Measurements from ENCODE around the gene KCNT1. TPM values are rescaled to one million over a fixed set of nuclear protein-coding genes. Genes with fewer than 3 reads are reported as not detected.

KCNT1 gene
- total RNA-seq, 1 experiment from 2014 or later, result not detected

DNA sequence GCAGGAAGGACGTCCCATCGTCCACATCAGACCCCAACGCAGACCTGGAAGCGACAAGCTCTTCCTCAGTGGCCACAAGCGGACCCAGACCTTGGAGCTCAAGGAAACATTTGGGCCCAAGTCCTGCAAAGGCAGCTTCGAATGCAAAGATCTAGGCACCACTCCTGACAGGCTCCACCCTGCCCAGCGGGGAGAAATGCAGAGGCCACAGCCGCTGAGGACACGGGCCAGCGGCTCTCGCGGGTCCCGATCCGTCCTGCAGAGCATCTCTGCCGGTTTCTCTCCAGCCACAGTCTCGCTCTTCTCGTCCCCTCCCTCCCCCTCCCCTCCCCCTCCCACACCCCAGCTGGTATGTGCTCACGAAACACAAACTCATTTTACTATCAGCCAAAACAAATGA, 7.6 kb upstream of the KCNT1 start:
- in situ Hi-C loops (cut with HindIII; ENCODE audit: low sequenced_read_pairs), result no loop called here
- DNase-seq (ENCODE audit: low spot score), result no peak

DNA sequence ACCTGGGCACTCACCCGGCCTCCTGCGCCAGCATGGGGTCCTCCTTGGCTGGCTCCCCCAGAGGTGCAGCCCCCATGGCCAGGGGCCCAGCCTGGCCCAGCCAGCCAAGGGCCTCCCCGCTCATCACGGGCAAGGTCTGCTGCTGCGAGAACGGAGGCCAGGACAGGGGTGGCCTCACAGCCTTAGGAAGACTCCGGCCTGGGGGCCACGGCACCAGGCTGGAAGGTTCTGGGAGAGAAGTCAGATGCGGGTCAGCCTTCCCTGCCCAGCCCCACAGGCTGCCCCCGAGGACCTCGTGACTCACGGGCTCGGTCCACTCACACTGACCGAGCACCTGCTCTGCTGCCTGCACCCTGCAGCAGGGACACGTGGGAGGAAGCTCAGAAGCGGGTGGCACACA, 6.9 kb upstream of the KCNT1 start:
- in situ Hi-C loops (cut with HindIII; ENCODE audit: low sequenced_read_pairs), result no loop called here
- no peak for DNase-seq (ENCODE audit: low spot score)

DNA sequence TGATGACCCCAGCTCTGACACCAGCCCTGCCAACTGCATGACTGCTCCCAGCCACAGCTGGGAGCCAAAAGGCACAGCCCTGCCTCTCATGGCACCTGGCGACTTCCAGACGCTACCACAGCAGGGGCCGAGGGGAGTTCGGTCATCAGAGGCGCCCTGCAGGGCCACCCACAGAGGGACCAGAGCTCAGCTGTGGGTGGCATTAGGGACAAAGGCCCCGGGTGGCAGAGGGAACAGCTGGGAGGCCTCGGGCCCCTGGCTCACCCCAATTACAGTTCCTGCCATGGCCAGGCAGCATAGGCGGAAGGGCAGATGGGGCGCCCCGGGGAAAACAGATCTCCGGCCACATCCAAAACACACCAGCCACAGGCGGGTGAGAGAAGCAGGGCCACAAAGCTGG, 6.3 kb upstream of the KCNT1 start:
- in situ Hi-C loops (cut with HindIII; ENCODE audit: low sequenced_read_pairs), result no loop called here
- DNase-seq (ENCODE audit: low spot score), result no peak

DNA sequence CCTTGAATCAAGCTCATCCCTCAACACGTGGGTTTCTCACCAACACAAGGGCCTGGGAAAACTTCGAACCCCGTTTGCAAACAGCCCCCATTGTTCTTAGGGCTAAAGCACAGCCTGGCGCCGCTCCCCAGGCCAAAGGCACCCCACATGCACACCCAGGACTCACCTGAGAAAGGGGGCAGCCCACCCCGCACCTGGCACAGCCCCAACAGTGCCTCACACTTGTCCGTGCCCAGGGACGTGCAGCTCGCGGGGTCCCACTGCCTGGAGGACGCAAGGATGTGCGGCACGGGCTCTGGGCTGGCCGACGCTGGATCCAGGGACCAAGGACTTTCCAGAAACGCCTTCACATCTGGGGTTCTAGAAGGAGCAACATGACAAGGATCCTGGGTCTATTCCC, 5.5 kb upstream of the KCNT1 start:
- DNase-seq (ENCODE audit: low spot score), result no peak
- in situ Hi-C loops (cut with HindIII; ENCODE audit: low sequenced_read_pairs), result no loop called here

DNA sequence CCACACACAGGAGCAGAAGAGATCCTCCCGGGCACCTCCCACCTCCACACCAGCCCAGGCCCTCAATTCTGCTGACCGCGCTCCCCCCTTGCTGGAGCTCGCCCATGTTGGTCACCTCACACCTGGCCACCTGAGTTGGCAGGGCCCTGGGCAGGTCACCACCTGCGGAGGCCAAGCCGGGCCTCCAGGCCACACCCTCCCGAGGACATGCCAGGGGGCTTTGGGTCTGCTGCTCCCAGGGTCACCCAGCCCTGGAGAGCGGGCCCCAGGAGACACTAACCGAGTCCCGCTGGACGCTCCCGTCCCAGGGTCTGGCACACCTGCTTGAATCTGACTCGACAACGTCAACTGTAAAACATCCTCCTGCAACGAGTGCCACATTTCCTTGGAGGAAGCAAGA, 4.8 kb upstream of the KCNT1 start:
- no peak for DNase-seq (ENCODE audit: low spot score)
- in situ Hi-C loops (cut with HindIII; ENCODE audit: low sequenced_read_pairs), result no loop called here

DNA sequence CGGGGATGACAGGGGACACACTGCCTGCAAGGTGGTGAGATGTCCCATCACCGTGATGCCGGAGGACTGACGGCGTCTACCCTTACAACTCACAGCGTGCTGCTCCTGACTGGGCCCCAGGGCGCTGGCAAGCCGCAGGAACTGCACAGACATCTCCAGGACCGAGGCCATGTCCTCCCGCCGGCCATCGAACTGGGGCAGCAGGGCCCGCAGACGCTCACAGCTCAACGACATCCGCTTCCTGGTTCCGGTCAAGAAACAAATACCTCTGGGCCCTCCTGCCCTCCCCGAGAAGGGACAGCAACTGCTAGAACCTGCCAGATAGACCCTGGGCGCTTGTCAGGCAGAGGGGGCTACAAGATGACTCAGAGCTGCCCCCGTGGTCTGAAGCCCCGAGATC, 3.7 kb upstream of the KCNT1 start:
- no peak for DNase-seq (ENCODE audit: low spot score)
- in situ Hi-C loops (cut with HindIII; ENCODE audit: low sequenced_read_pairs), result no loop called here

DNA sequence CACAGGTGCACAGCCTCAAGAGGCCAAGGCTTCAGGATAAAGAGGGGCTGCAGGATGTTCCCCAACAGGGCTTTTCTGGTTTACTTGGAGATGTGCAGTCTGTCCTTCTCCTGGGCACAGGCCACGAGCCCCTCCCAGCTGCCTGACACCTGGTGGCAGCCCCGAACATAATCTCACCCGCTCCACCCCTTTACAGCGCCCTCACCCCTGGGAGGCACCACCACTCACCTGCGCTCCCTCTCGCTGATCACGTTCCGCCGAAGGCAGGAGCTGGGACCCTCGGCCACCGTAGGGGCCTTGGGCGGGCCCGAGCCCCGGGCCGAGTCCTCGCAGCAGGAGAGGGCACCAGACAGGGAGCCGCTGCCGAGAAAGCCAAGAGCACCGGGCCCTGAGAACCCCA, 3.2 kb upstream of the KCNT1 start:
- in situ Hi-C loops (cut with HindIII; ENCODE audit: low sequenced_read_pairs), result no loop called here
- DNase-seq (ENCODE audit: low spot score), result no peak

DNA sequence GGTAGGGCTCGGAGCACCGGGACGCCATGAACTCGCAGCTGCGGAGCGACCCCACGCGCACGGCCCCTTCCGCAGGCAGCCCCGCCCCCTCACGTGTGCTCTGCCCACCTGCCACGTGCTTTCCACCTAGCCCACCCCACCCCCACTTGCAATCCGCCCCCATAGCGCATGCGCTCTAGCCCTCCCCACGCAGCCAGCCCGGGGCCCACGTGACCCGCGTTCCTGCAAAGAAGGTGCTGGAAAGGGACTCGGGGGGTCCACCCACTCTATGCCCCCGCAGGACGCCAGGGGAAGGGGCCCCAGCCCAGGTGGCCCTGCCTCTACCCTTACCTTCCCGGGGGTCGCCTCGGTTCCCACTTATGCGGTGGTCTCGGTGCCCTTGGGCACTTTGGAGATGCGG, 2.5 kb upstream of the KCNT1 start, which contains the start of gene SOHLH1:
SOHLH1 (minus strand) TSS at position 42 of the 400 bp plus-strand sequence; CDS start at position 28, 14 bp downstream.
- in situ Hi-C loops (cut with HindIII; ENCODE audit: low sequenced_read_pairs), result no loop called here
- no peak for DNase-seq (ENCODE audit: low spot score)

DNA sequence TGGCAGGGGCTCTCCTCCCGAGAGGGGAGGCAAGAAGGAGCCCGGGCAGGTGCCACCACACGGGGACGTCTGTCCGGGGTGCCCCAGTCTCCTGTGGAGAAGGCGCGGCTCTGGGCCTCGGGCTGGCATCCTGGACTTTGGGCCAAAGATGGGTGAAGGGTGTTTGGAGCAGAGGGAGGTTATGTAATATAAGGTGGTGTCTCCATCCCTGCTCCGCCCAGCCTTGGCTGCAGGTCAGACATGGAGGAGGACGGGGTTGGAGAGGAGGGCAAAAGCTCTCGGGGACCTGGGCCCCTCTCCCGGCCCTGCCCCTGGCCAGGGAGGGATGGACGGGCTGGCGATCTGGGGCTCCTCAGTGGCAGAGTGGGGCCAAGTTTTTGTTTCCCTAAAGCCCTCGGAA, 1.5 kb upstream of the KCNT1 start:
- no peak for DNase-seq (ENCODE audit: low spot score)
- in situ Hi-C loops (cut with HindIII; ENCODE audit: low sequenced_read_pairs), result no loop called here

DNA sequence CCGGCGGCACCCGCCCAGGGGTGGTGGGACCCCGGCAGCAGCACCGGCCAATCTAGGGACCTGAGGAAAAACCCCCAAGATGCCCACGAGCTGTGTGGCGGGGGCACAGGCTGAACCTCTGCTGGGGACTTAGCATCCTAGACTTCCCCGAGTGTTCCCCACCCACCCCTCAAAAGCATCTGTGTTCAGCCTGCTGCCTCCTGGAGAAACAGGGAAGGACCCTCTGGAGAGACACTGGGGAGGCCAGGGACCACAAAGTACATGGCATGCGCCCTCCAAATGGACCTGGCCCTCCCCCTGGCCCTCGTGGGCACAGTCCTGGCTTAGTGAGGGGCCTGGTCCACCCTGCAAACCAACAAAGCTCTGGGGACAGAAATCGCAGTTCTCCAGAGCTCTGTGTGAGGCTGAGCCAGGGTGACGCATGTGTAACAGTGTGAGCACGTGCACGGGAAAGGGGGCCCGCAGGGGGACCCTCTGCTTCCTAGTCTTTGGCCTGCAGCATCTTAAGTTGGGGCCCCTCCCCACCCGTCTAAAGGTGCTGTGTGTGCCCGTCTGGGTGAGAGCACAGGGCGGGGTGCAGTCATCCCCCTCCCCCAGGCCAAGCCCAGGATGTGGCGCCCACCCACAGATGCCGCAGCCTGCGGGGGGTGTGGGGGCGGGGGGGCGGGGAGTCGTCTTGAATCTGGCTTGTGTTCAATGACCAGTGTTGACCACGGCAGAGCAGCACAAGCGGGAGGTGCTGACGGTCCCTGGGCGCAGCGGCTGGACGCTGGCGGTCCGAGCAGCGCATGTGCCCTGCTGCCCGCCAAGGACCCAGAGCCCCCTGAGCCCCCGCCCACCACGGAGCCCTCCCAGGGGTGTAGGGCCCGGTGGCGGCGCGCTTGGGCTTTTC, 672 bp upstream of the KCNT1 start:
- DNase-seq (ENCODE audit: low spot score), result no peak
- in situ Hi-C loops (cut with HindIII; ENCODE audit: low sequenced_read_pairs), result no loop called here

DNA sequence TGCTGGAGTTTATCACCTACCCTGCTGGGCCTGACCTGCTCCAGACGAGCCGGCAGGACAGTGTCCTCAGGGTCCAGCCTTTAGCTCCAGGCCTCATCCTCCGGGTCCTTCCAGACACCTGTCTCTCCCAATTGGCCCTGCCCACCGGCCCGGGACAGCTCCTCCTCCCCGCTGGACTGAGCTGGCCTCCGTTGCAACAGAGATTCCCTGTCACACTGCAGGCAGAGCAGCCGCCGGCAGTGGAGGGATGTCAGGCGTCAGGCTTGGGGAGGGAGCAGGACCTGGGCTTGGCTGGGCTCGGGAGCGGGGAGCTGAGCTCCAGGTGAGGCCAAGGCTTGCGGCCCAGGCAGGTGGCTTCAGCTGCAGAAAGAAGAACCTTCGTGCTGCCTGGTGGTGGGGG, 1.7 kb downstream of the KCNT1 start:
- no peak for DNase-seq (ENCODE audit: low spot score)
- in situ Hi-C loops (cut with HindIII; ENCODE audit: low sequenced_read_pairs), result no loop called here

DNA sequence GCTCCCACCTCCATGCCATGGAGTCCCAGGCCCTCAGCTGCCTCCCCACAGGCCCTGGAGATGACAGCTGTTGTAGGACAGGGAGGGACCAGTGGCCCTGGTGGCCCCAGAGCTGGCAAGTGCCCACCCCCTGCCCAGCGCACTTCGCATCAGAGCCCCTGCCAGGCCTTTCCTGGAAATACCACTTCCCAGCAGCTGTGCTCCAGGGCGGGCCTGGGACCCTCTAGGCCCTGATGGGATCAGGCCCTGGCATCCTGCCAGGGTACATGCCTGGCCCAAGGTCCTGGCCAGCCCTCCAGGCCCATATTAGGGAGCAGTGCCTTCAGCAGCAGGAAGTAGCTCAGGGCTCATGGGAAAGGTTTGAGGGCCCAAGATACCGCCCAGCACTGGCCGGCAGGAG, 2.5 kb downstream of the KCNT1 start:
- DNase-seq (ENCODE audit: low spot score), result no peak
- in situ Hi-C loops (cut with HindIII; ENCODE audit: low sequenced_read_pairs), result no loop called here

DNA sequence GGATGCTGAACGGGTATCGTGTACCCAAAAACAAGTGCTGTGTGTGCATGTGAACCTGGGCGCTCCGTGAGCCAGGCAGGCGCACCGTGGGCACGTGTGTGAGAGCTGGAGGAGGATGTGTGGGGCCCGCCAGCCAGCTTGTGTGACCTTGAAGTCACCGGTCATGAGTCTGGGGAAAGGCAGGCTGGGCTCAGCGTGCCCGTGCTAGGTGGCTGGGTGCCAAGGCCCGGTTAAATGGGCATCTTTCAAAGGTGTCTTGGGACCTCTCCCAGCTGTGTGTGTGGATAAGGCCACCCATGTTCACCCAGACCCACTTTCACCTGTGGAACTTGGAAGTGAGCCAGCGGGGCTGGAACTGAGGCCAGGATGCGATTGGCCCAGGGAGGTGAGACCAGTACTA, 3.4 kb downstream of the KCNT1 start:
- in situ Hi-C loops (cut with HindIII; ENCODE audit: low sequenced_read_pairs), result no loop called here

DNA sequence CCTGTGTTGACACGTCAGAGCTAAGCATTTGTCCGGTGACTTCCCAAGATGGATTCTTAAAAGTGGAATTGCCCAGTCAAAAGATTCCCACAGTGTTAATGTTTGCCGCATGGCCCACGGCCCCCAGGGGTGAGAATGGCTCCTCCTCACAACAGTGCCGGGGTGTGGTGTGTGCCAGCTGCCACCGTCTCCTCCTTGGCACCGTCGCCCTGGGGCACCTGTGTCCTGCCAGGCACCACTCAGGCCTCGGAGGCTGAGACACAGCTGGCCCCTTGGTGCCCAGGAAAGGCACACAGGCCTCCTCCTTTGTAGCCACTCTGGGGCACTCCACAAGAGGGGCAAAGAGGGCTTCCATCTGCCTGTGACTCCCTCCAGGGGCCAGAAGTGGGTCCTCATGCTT, 4.3 kb downstream of the KCNT1 start:
- in situ Hi-C loops (cut with HindIII; ENCODE audit: low sequenced_read_pairs), result no loop called here
- DNase-seq (ENCODE audit: low spot score), result no peak

More for the DNA sequence above, 3.4 kb downstream of the KCNT1 start:
- DNase-seq (ENCODE audit: low spot score), result no peak

DNA sequence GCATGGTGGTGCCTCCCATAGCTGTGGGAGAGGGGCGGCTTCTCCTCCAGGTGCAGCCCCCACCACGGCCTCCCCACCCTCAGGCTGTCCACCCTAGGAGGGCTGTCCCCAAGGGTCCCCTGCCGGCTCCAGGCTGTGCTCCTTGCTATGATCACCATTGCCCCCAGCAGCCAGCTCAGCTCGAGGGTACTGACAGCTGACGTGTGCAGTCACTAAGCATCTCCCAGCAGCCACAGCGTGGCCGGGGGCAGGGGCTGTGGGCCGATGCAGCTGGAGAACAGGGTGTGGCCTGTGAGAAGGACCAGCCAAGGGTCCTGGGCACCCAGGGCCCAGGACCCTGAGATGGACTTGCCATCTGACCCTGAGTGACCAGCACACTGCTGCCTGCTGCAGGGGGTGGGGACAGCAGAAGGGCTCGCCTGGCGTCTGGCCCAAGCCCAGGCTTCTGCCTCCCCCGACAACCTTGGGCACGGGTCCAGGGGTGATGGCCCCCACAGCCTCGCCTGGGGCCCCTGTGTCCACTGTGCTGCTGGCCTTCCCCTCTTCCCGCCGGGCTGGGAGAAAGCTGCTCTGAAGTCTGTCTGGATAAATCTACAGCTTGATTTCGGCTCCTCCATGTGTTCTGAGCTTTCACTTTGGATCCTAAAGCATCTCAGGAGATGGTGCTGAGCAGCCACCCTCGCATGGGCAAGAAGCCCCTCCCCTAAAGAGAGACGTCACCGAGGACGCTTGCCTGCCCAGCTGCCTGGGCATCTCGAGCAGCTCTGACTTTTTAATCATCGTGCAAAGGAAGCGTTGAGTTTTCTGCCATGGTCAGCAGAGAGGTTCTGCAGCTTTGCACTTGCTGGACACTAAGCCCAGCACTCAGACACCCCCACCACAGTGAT, 5.5 kb downstream of the KCNT1 start:
- no peak for DNase-seq (ENCODE audit: low spot score)
- in situ Hi-C loops (cut with HindIII; ENCODE audit: low sequenced_read_pairs), result no loop called here

DNA sequence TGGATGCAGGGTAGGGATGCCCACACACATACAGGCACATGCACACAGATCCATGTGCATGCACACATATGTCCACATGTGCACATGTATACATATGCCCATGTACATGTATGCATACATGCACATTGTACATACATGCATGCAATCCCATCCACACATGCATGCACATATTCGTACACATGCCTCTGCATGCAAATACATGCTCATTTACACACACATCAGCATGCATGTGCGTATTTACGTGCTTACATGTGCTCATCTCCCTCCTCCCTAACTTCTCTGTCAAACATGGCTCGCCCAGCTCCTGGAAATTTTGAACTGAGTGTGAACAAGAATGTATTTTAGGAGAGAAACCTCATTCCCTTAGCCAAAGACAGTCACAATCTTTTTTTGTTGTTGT, 6.2 kb downstream of the KCNT1 start:
- DNase-seq (ENCODE audit: low spot score), result no peak
- in situ Hi-C loops (cut with HindIII; ENCODE audit: low sequenced_read_pairs), result no loop called here

DNA sequence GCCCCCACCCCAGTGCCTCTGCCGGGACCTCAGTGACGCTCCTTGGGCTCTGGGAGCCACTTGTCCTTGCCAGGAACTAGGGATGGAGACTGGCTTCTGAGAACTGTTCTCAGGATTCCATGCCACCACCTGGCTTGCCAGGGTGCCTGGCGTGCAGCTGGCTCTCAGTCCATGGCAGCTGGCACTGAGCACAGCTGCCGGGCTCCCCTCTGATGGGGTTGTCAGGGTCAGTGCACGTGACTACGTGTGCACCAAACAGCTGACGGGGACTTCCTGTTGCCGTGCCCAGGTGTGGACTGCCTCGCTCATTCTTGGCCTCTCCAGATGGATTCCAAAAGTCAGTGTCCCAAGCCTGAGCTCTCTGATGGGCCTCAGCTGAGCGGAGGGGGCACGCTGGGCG, 9.4 kb downstream of the KCNT1 start:
- no peak for DNase-seq (ENCODE audit: low spot score)
- in situ Hi-C loops (cut with HindIII; ENCODE audit: low sequenced_read_pairs), result loop anchor here (10.0 kb wide), 1 partner anchor 93 kb away; no protein-coding TSS in a partner anchor

DNA sequence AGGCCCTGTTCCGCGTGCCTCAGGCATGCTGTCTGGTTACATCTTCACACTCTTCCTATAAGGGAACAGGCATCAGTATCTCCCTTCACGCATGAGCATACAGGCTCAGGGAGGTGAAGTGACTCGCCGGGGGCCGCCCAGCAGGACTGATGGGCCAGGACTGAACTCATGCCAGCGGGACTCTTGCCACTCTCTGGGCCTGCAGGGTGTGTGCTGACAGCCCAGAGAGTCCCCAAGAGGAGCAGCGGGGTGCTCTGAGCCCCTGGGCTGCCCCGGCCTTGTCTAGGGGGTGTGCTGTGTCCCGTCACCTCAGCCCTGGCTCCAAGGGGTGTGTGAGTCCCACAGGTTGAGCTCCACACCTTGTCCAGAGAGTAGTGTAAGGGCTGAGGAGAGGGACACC, 9.9 kb downstream of the KCNT1 start:
- no peak for DNase-seq (ENCODE audit: low spot score)
- in situ Hi-C loops (cut with HindIII; ENCODE audit: low sequenced_read_pairs), result loop anchor here (10.0 kb wide), 1 partner anchor 93 kb away; no protein-coding TSS in a partner anchor

DNA sequence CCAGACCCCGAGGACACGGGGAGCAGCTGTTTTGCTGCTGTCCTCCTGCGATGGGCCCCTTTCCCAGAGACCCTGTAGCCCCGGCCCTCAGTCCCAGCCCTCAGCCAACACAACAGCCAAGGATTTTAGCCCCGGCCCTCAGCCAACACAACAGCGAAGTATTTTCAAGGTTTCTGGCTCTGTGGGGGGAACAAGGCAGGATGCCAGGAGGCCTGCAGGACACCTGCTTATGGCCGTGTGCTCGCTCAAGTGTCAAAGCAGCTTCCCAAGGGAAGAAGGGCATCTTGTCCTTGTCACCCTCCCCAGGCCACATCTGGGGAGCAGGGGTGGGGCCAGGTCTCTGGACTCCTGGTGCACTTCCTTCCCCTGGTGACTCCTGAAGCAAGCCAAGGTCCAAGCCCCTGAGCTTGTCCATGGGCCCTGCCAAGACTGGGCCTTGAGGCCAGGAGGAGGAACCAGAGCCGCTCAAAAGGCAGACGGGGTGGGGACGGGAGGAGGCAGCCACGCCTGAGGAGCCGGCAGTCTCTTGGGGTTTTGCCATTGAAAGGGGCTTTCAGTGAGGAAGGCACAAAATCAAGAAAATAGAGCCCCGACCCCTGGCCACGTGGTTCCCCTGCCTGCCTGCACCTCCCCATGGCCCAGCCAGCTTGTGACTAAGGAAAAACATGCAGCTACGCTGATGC, 10.8 kb downstream of the KCNT1 start:
- DNase-seq (ENCODE audit: low spot score), result peak; percentile 26
- in situ Hi-C loops (cut with HindIII; ENCODE audit: low sequenced_read_pairs), result loop anchor here (10.0 kb wide), 1 partner anchor 92 kb away; no protein-coding TSS in a partner anchor

All from G401 (cell line).